GM23338 (cell line): ENCODE measurements around the gene NIBAN1.

ENCODE experiments used
- CREB1 ChIP-seq: fragments of 250-450 bp; sonication (Bioruptor Pico); IDR thresholded peaks from 2 replicates; pipeline ENCODE4 v1.5.0; 2020; ENCODE audit warnings: low read depth, mild to moderate bottlenecking, moderate library complexity
- EZH2 ChIP-seq: fragments of 200-600 bp; sonication (generic); IDR thresholded peaks from one replicate; pipeline ENCODE4 v1.8.0; 2017; ENCODE audit warnings: antibody characterized with exemption, mild to moderate bottlenecking, low read depth; ENCODE audit not compliant: unreplicated experiment
- EZH2phosphoT487 ChIP-seq: fragments of 200-600 bp; sonication (generic); IDR thresholded peaks from one replicate; pipeline ENCODE4 v1.8.1; 2018; ENCODE audit warnings: antibody characterized with exemption; ENCODE audit not compliant: unreplicated experiment
- JUNB ChIP-seq: IDR thresholded peaks from one replicate; pipeline ENCODE4 v1.6.1; 2016; ENCODE audit warnings: antibody characterized with exemption; ENCODE audit not compliant: unreplicated experiment
- POLR2AphosphoS5 ChIP-seq: IDR thresholded peaks from 2 replicates; pipeline ENCODE4 v1.6.1; 2016; ENCODE audit warnings: antibody characterized with exemption, low read depth
- STAT1 ChIP-seq: IDR thresholded peaks from one replicate; pipeline ENCODE4 v1.6.1; 2016; ENCODE audit warnings: antibody characterized with exemption; ENCODE audit not compliant: unreplicated experiment
- ZNF331 ChIP-seq: fragments of 250-450 bp; sonication (Bioruptor Pico); IDR thresholded peaks from 2 replicates; pipeline ENCODE4 v1.5.0; 2020; ENCODE audit warnings: low read depth, mild to moderate bottlenecking, moderate library complexity
- TF ChIP-seq, protein P1 (sequence below), 2 experiments: fragments of 200-600 bp in 1 of 2; sonication (generic) in 1 of 2; conservative IDR thresholded peaks; 2 replicates each; pipeline versions ENCODE4 v1.5.1 to v1.6.1; 2016 to 2017; ENCODE audit warnings: antibody characterized with exemption in 2 of 2, low read depth in 2 of 2, mild to moderate bottlenecking in 2 of 2, moderate library complexity in 1 of 2
- TF ChIP-seq, protein P2 (sequence below): IDR thresholded peaks from 2 replicates; pipeline ENCODE4 v1.6.1; 2016; ENCODE audit warnings: antibody characterized with exemption

- TF ChIP-seq, protein P1, sequence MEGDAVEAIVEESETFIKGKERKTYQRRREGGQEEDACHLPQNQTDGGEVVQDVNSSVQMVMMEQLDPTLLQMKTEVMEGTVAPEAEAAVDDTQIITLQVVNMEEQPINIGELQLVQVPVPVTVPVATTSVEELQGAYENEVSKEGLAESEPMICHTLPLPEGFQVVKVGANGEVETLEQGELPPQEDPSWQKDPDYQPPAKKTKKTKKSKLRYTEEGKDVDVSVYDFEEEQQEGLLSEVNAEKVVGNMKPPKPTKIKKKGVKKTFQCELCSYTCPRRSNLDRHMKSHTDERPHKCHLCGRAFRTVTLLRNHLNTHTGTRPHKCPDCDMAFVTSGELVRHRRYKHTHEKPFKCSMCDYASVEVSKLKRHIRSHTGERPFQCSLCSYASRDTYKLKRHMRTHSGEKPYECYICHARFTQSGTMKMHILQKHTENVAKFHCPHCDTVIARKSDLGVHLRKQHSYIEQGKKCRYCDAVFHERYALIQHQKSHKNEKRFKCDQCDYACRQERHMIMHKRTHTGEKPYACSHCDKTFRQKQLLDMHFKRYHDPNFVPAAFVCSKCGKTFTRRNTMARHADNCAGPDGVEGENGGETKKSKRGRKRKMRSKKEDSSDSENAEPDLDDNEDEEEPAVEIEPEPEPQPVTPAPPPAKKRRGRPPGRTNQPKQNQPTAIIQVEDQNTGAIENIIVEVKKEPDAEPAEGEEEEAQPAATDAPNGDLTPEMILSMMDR (conservative IDR thresholded peaks at IDR 0.05; ENCODE audit: low read depth in 2 of 2) = no peak
- no peak for TF ChIP-seq EZH2
- TF ChIP-seq POLR2AphosphoS5 = no peak
- TF ChIP-seq, protein P2, sequence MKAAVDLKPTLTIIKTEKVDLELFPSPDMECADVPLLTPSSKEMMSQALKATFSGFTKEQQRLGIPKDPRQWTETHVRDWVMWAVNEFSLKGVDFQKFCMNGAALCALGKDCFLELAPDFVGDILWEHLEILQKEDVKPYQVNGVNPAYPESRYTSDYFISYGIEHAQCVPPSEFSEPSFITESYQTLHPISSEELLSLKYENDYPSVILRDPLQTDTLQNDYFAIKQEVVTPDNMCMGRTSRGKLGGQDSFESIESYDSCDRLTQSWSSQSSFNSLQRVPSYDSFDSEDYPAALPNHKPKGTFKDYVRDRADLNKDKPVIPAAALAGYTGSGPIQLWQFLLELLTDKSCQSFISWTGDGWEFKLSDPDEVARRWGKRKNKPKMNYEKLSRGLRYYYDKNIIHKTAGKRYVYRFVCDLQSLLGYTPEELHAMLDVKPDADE = no peak
- TF ChIP-seq CREB1 (CRISPR knock-in tag) = no peak
- no peak for TF ChIP-seq STAT1
- TF ChIP-seq EZH2phosphoT487 = no peak
- no peak for TF ChIP-seq ZNF331 (CRISPR knock-in tag)
- no peak for TF ChIP-seq JUNB
Measured at GRCh38 chr1:185010361-185010760, 36.1 kb upstream of the NIBAN1 start.
